MM.1S (cell line): ENCODE data around the gene ZBTB7C.
A peak's percentile ranks its signal among the peaks of the same experiment; 100 is the strongest.

ENCODE experiments used
- DNase-seq: peaks from one replicate; pipeline ENCODE4 v3.0.0-alpha.2; 2015
- H2AFZ ChIP-seq: fragments of 300-600 bp; sonication (generic); 2 replicates; pipeline ENCODE4 v1.6.0; 2016; ENCODE audit warnings: antibody characterized with exemption, low read length
- H3F3A ChIP-seq: fragments of 300-600 bp; sonication (generic); 2 replicates; pipeline ENCODE4 v1.6.1; 2016; ENCODE audit warnings: mild to moderate bottlenecking, antibody characterized with exemption, low read length, moderate library complexity, mixed read lengths; ENCODE audit not compliant: insufficient read depth
- H3K27ac ChIP-seq: fragments of 300-600 bp; sonication (generic); 2 replicates; pipeline ENCODE4 v1.5.1; 2016; ENCODE audit warnings: mild to moderate bottlenecking, low read length
- H3K27me3 ChIP-seq: fragments of 300-600 bp; sonication (generic); replicated peaks from 2 replicates; pipeline ENCODE4 v1.6.0; 2016; ENCODE audit warnings: low read length; ENCODE audit not compliant: insufficient read depth
- H3K36me3 ChIP-seq: fragments of 300-600 bp; sonication (generic); replicated peaks from 2 replicates; pipeline ENCODE4 v1.6.1; 2016; ENCODE audit warnings: mild to moderate bottlenecking, low read length, mixed read lengths; ENCODE audit not compliant: insufficient read depth
- H3K4me1 ChIP-seq: fragments of 300-600 bp; sonication (generic); 2 replicates; pipeline ENCODE4 v1.6.1; 2016; ENCODE audit warnings: low read length, mixed read lengths
- H3K4me2 ChIP-seq: fragments of 300-600 bp; sonication (generic); 2 replicates; pipeline ENCODE4 v1.6.0; 2016; ENCODE audit warnings: low read depth, low read length
- H3K4me3 ChIP-seq: fragments of 300-600 bp; sonication (generic); 2 replicates; pipeline ENCODE4 v1.5.1; 2016; ENCODE audit warnings: low read length, mixed read lengths
- H3K79me2 ChIP-seq: fragments of 300-600 bp; sonication (generic); 2 replicates; pipeline ENCODE4 v1.6.1; 2016; ENCODE audit warnings: mixed run types, low read length, mixed read lengths
- H3K9ac ChIP-seq: fragments of 300-600 bp; sonication (generic); 2 replicates; pipeline ENCODE4 v1.6.1; 2016; ENCODE audit warnings: low read length, mixed read lengths
- H3K9me2 ChIP-seq: fragments of 300-600 bp; sonication (generic); replicated peaks from 2 replicates; pipeline ENCODE4 v1.6.1; 2016; ENCODE audit warnings: mild to moderate bottlenecking, low read length, mixed read lengths; ENCODE audit not compliant: insufficient read depth
- H3K9me3 ChIP-seq: fragments of 300-600 bp; sonication (generic); replicated peaks from 2 replicates; pipeline ENCODE4 v1.6.1; 2016; ENCODE audit warnings: mild to moderate bottlenecking, low read length, mixed read lengths; ENCODE audit not compliant: insufficient read depth
- H4K20me1 ChIP-seq: fragments of 300-600 bp; sonication (generic); 2 replicates; pipeline ENCODE4 v1.6.1; 2016; ENCODE audit warnings: mild to moderate bottlenecking, low read length, moderate library complexity, mixed read lengths; ENCODE audit not compliant: insufficient read depth
- CTCF ChIP-seq: fragments of 300-600 bp; sonication (generic); IDR thresholded peaks from 2 replicates; pipeline ENCODE4 v1.5.1; 2016; ENCODE audit warnings: antibody characterized with exemption, low read length, mixed read lengths
- EZH2 ChIP-seq: fragments of 300-600 bp; sonication (generic); optimal IDR thresholded peaks from 2 replicates; pipeline ENCODE3; 2017; ENCODE audit warnings: low read depth, mild to moderate bottlenecking, antibody characterized with exemption, low read length, mixed read lengths
- EZH2phosphoT487 ChIP-seq: fragments of 300-600 bp; sonication (generic); IDR thresholded peaks from 2 replicates; pipeline ENCODE4 v1.6.1; 2018; ENCODE audit warnings: antibody characterized with exemption, low read length

ZBTB7C gene

GRCh38 chr18:48399303-48400075, 9.7 kb downstream of the ZBTB7C start:
- H3K27me3 ChIP-seq, result no peaks in the 10 kb centered on the region
- no peaks in the 10 kb centered on the region for H3F3A ChIP-seq
- peak overlapping the region; percentile 4; the same call in 1 of the 2 replicates for H3K27ac ChIP-seq
- H3K4me2 ChIP-seq, result peak overlapping the region; percentile 55; the same call in 1 of the 2 replicates
- no peaks in the 10 kb centered on the region for H3K36me3 ChIP-seq
- H3K9ac ChIP-seq, result no peak overlapping the region
- peak overlapping the region; percentile 3 for H2AFZ ChIP-seq
- H3K4me1 ChIP-seq, result peaks cover 21% of the 10 kb centered on the region
- no peaks in the 10 kb centered on the region for H3K79me2 ChIP-seq
- H3K9me3 ChIP-seq, result no peaks in the 10 kb centered on the region
- H3K4me3 ChIP-seq, result no peak overlapping the region
- H3K9me2 ChIP-seq, result no peaks in the 10 kb centered on the region
- DNase-seq, result peak; percentile 34
- H4K20me1 ChIP-seq, result no peaks in the 10 kb centered on the region
- TF ChIP-seq EZH2phosphoT487 (no peak), CTCF (no peak), EZH2 (no peak)

GRCh38 chr18:48398074-48398473, 11.1 kb downstream of the ZBTB7C start:
- H2AFZ ChIP-seq, result no peak overlapping the region
- no peak overlapping the region for H3K4me2 ChIP-seq
- H3K9me2 ChIP-seq, result no peaks in the 10 kb centered on the region
- no peaks in the 10 kb centered on the region for H3F3A ChIP-seq
- H3K27me3 ChIP-seq, result no peaks in the 10 kb centered on the region
- no peak overlapping the region for H3K9ac ChIP-seq
- no peaks in the 10 kb centered on the region for H3K9me3 ChIP-seq
- H4K20me1 ChIP-seq, result no peaks in the 10 kb centered on the region
- TF ChIP-seq CTCF (no peak), EZH2 (no peak), EZH2phosphoT487 (no peak)
- H3K4me1 ChIP-seq, result peaks cover 21% of the 10 kb centered on the region
- H3K36me3 ChIP-seq, result no peaks in the 10 kb centered on the region
- no peak for DNase-seq
- H3K27ac ChIP-seq, result no peak overlapping the region
- no peaks in the 10 kb centered on the region for H3K79me2 ChIP-seq
- H3K4me3 ChIP-seq, result no peak overlapping the region

GRCh38 chr18:48397021-48397420, 12.2 kb downstream of the ZBTB7C start:
- H3K9me2 ChIP-seq, result no peaks in the 10 kb centered on the region
- no peak overlapping the region for H3K9ac ChIP-seq
- H3K27ac ChIP-seq, result no peak overlapping the region
- no peaks in the 10 kb centered on the region for H3K79me2 ChIP-seq
- H3K36me3 ChIP-seq, result no peaks in the 10 kb centered on the region
- H3K27me3 ChIP-seq, result no peaks in the 10 kb centered on the region
- H4K20me1 ChIP-seq, result no peaks in the 10 kb centered on the region
- H3K4me2 ChIP-seq, result no peak overlapping the region
- H3F3A ChIP-seq, result no peaks in the 10 kb centered on the region
- no peaks in the 10 kb centered on the region for H3K9me3 ChIP-seq
- no peak for TF ChIP-seq EZH2phosphoT487
- no peak for TF ChIP-seq CTCF
- no peak for TF ChIP-seq EZH2
- peaks cover 21% of the 10 kb centered on the region for H3K4me1 ChIP-seq
- DNase-seq, result no peak
- H2AFZ ChIP-seq, result no peak overlapping the region
- H3K4me3 ChIP-seq, result no peak overlapping the region
